ENCODE results near the gene HPGDS.
"Not testable (repeated sequence)": the region's sequence is repeated elsewhere in the genome, so short reads cannot be mapped to it uniquely, and the experiment has no call there.

The HPGDS gene

DNA sequence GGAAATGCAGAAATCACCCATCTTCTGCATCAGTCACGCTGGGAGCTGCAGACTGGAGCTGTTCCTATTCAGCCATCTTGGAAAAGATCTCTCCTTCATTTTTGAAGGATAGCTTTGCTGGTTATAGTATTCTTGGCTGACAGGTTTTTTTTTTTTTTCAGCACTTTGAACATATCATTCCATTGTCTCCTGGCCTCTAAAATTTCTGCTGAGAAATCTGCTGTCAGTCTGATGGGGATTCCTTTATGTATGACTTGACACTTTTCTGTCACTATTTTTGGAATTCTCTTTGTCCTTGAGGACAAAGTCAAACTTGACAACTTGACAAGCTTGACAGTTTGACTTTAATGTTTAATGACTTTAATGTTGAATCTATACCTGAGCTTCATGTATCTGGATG lies 16.8 kb downstream of the HPGDS start:
- DNase-seq (ENCODE audit: low spot score), result no peak

DNA sequence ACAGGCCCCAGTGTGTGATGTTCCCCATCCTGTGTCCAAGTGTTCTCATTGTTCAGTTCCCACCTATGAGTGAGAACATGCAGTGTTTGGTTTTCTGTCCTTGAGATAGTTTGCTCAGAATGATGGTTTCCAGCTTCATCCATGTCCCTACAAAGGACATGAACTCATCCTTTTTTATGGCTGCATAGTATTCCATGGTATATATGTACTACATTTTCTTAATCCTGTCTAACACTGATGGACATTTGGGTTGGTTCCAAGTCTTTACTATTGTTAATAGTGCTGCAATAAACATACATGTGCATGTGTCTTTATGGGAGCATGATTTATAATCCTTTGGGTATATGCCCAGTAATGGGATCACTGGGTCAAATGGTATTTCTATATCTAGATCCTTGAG lies 22.7 kb downstream of the HPGDS start:
- not testable (repeated sequence) for DNase-seq (ENCODE audit: low spot score)

DNA sequence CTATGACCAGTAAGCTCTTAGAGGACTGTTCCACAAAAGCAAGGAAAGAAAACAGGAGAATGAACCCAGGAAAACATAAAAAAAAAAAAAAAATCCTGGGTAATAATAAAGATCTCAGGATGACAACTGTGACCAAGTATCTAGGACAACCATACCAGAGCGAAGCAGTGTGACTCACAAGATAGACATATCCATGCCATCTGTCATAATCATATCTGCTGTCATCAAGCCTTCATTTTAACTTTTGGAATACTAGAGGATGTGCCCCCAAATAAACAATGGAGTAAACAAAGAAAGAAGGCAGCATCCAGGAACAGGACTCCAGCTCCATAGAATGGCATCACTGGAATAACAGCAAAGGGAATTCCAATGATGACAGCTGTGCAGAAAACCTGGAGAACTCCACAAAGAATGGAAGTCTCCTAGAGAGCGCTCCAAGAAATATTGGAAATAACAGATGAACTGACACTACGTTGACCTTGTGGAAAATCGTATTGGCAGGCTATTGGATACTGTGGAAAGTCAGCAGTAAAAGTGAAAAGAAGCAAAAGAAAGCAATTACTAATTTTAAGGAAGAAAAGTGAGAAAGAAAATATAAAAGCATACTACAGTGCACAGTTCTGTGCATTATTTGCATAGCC lies 35.3 kb downstream of the HPGDS start:
- no peak for DNase-seq (ENCODE audit: low spot score)

- no peak for DNase-seq (ENCODE audit: low spot score)
These were observed 35.9 kb downstream of the HPGDS start for GRCh38 chr4:94306713-94307112.

DNA sequence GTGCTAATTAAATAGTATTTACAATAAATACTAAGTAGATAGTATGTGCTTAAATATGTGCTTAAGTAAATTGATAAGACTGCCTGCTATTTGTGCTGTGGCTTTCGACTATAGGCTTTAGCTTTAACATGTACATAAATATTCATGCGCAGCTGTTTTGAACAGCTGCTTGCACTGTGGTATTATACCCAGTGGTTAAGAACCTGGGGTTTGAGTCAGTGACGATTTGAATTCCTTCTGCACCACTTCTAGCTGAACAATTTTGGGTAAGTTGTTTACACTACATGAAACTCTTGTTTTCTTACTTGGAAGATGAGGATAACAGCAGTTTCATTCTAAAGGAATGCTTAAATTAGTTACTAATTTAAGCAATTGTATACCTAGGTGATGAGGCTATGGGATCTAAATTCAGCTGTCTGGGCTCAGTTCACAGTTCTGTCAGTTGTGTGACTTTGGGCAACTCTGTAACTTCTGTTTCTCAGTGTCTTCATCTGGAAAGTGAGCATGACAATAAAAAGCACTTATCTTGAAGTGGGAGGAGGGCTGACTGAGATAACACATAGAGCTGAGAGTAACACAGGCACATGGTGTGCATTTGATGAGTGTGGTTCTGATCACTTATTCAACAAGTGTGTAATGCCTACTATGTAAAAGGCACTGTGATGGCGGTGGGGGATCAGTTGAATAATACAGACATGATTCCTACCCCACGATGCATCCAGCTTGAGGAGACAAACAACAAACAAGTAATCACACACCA lies 37.0 kb downstream of the HPGDS start:
- DNase-seq (ENCODE audit: low spot score), result no peak

DNA sequence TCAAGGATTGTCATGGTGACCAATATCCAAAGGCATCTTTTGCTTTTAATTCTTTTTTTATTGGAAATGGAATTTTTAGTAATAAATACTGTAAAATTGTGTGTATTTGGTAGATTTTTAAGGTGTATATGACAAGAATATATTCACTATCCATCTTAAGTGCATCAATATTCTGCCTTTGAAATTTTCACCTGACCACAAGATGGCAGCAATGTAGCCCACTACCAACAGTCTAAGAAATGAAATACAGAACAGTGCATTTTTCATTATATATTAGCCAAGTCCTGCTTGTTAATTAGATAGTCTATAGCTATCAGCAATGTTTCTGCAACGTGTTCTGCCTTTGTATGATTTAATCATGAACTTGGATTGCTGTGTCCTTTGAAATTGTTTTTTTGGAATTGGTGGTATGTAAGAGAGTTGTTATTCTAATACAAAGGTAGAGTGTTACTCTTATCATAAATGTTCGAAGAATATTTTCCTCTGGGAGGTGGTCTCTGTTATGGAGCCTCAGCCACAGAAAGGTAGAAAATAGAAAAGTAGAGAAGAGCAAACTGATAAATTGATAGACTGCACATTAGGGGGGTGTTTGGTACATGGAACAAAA lies 38.2 kb downstream of the HPGDS start:
- DNase-seq (ENCODE audit: low spot score), result peak; percentile 43

- DNase-seq (ENCODE audit: low spot score), result no peak
These were observed 40.4 kb downstream of the HPGDS start for GRCh38 chr4:94302191-94302590.

DNA sequence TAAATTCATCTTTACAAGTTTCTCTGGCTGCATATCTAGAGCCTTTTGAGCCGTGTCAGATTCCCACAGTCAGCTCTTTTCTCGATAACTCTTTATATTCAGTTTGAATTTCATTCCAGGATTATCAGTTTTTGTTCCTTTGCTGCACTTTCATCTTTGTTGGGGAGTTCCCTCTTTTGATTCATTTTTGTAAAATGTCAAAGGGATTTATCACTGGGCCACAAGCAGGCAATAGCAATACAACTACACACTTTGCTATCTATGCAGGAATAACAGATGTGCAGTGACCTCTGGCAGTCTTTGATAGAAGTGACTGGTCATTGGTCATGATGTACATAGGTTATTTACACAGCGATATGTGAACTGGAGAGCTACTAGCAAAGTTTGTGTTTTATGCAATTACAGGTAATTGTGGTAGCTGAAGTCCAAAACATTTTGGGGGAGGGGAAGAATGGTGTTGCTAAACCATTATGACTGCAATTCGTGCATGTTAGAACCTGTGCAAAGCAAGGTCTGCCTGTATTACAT lies 43.8 kb downstream of the HPGDS start:
- no peak for DNase-seq (ENCODE audit: low spot score)

- not testable (repeated sequence) for DNase-seq (ENCODE audit: low spot score)
These were observed 47.2 kb downstream of the HPGDS start for GRCh38 chr4:94295473-94295872.

DNA sequence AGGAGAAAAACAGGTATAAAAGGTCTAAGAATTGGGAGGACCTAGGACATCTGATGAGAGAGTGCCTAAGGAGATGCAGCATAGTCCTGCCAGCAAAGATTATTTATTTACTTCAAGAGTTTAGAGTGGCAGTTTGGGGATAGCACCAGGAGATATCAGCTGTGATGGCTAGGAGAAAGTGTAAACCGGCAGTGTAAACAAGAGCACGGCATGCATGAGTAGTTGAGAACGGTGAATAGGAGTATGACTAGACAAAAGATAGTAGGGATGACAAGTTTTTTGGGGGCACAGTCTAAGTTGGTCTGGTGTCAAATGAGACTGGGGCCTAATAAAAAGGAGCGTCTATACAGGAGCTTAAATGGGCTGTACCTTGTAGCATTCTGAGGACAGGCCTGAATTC lies 48.7 kb downstream of the HPGDS start:
- DNase-seq (ENCODE audit: low spot score), result not testable (repeated sequence)

DNA sequence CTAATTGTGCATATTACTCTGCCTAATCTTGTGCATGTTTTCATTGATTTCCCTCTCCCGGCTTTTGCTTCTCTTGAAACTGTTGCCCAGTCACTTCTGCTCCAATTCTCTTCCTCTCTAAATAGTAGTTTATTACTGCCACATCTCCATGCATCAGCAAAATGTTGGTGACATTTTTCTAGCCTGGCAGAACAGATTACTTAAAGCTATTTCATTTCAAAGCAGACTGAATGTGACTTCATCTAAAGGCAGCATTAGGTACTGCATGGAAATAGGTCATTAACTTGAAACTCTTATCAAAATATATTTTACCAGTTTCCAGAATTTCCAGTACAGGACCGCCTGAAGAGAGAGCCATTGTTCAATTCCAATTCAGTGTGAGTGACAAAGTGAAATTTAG lies 52.4 kb downstream of the HPGDS start:
- DNase-seq (ENCODE audit: low spot score), result no peak

GRCh38 chr4:94285666-94286065 lies 57.0 kb downstream of the HPGDS start:
- DNase-seq (ENCODE audit: low spot score), result no peak

- no peak for DNase-seq (ENCODE audit: low spot score)
These were observed 57.7 kb downstream of the HPGDS start for GRCh38 chr4:94284889-94285288.

DNA sequence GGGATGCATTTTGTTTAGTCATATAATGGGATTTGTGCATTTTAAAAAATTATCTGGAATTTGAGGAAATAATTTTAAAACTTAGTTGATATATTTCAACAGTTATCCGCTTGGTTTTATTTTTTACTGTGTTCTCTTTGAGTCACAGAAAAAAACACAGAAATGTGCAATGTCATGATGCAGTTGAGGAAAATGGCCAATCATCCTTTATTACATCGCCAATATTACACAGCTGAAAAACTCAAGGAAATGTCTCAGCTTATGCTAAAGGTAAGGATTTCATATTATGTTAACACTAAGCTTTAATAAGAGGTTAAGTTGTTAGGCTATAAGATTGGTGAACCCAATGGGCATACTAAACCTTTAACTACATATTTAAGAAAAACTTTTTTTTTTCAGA lies 63.9 kb downstream of the HPGDS start:
- no peak for DNase-seq (ENCODE audit: low spot score)

- no peak for DNase-seq (ENCODE audit: low spot score)
These were observed 65.1 kb downstream of the HPGDS start for GRCh38 chr4:94277534-94277933.

GRCh38 chr4:94276204-94276603 lies 66.4 kb downstream of the HPGDS start:
- no peak for DNase-seq (ENCODE audit: low spot score)

DNA sequence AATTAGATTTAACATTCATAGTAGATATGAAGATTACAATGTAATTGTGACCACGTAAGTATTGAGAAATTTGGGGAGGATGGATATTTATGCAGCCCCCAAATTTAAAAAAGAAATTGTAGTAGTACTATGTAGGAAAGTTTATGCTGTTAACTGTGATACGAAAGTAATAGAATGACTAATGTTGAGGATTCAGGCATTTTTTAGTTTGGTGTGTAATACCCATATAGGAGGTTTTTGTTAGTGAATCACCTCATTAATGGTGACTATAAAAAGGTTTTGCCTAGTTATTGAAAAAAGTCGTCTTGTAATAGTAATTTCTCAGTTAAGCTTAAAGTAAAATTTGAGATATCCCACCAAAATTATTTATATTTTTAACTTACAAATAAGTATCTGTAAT lies 67.7 kb downstream of the HPGDS start:
- no peak for DNase-seq (ENCODE audit: low spot score)

- DNase-seq (ENCODE audit: low spot score), result no peak
These were observed 71.4 kb downstream of the HPGDS start for GRCh38 chr4:94271248-94271647.

DNA sequence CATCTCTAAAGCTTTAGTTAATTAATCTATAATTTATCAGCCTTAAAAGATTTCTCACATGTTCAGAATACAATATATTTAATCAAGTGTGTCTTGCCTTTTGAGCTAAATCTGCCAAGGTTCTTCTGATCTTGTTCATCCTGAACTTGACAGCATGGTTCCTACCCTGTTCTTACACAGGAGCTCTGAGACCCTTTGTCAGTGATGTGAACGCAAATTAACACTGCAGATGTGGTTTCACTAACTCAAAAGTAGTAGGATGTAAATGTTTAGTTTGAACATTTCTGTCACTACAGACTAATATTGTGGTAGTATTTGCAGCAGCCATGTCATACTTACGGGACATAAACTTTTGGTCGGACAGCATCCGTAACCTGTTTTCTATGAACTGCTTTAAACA lies 75.6 kb downstream of the HPGDS start:
- DNase-seq (ENCODE audit: low spot score), result no peak

- DNase-seq (ENCODE audit: low spot score), result no peak
These were observed 80.2 kb downstream of the HPGDS start for GRCh38 chr4:94262163-94263016.

DNA sequence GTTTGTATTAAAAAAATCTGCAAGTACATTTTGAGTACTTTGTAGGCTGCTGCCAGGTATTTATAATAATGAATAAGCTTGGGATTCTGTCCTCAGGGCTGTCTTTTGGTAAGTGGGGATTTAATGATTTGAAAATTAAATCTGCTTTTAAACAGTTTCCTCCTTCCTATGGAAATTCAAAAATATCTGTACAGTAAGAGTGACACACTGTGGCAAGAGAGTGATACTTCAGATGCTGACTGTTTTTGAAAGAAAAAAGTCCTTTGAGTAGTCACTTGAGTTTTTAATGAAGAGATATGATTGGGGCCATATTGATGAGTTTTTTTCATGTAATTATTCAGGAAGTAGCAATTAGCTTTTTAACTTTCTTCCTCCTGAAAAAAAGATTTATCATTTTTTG lies 85.8 kb downstream of the HPGDS start:
- DNase-seq (ENCODE audit: low spot score), result no peak

DNA sequence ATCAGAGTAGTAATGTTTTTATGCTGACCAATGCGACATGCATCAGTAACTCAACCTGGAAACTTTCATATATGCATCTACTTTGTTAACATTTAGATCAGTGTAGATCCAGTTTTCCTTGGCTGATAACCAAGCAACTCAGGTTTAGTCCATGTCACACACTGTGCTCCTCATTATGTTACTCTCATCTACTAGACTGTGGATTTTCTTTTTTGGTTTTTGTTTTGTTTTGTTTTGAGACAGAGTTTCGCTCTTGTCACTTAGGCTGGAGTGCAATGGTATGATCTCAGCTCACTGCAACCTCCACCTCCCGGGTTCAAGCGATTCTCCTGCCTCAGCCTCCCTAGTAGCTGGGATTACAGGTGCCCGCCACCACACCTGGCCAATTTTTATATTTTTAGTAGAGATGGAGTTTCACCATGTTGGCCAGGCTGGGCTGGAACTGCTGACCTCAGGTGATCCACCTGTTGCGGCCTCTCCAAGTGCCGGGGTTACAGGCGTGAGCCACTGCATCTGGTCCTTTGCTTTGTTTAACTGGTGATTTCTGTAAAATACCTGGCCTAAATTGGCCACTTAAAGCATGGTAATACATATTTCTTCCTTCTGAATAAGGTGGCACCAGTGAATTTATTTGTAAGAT lies 86.4 kb downstream of the HPGDS start:
- DNase-seq (ENCODE audit: low spot score), result no peak

Measured in LoVo (cell line).